Measurements from ENCODE around the gene NOSIP. TPM values are rescaled to one million over a fixed set of nuclear protein-coding genes. Genes with fewer than 3 reads are reported as not detected.

NOSIP gene
- total RNA-seq, 2 donors from 2014 or later = 50.6 to 73.2 TPM

- TF ChIP-seq POLR2A (IDR thresholded peaks at IDR 0.05) (no peak), CTCF (IDR thresholded peaks at IDR 0.05) (no peak)
- H3K9me3 ChIP-seq = no peaks in the 10 kb centered on the region
- no peak for DNase-seq
- ATAC-seq = no peak
- H3K4me1 ChIP-seq = peaks cover 81% of the 10 kb centered on the region
- H3K4me3 ChIP-seq = no peak overlapping the region
- WGBS, 2 donors = 80 to 96% methylated on average over 3 of the region's 3 CpGs
- H3K27me3 ChIP-seq = no peaks in the 10 kb centered on the region
- H3K27ac ChIP-seq = no peak overlapping the region
- intact Hi-C loops (cut with DNase I) = no loop called here
- no peaks in the 10 kb centered on the region for H3K36me3 ChIP-seq (replicated peaks in 1 of 2; ENCODE audit: insufficient read depth in 1 of 2, low read depth in 2 of 2)
These were observed 14.1 kb downstream of the NOSIP start for GRCh38 chr19:49566302-49566701.

GRCh38 chr19:49565261-49565660 lies 15.1 kb downstream of the NOSIP start:
- Histone ChIP-seq H3K27ac (peak overlapping the region in 2 of 4 donors; percentile 27 to 29), H3K36me3 (replicated peaks in 1 of 2; ENCODE audit: insufficient read depth in 1 of 2, low read depth in 2 of 2) (no peaks in the 10 kb centered on the region), H3K4me3 (no peak overlapping the region), H3K27me3 (no peaks in the 10 kb centered on the region), H3K9me3 (no peaks in the 10 kb centered on the region), H3K4me1 (peaks cover 85% of the 10 kb centered on the region)
- 32% methylated on average over 4 of the region's 4 CpGs for WGBS, 2 donors
- intact Hi-C loops (cut with DNase I) = no loop called here
- ATAC-seq = no peak
- TF ChIP-seq POLR2A (IDR thresholded peaks at IDR 0.05) (no peak), CTCF (IDR thresholded peaks at IDR 0.05) (no peak)
- DNase-seq = peak; percentile 47 to 64 (median 60)

GRCh38 chr19:49564616-49565045 lies 15.7 kb downstream of the NOSIP start:
- Histone ChIP-seq H3K36me3 (replicated peaks in 1 of 2; ENCODE audit: insufficient read depth in 1 of 2, low read depth in 2 of 2) (no peaks in the 10 kb centered on the region), H3K9me3 (no peaks in the 10 kb centered on the region), H3K27me3 (no peaks in the 10 kb centered on the region), H3K4me1 (peaks cover 85% of the 10 kb centered on the region), H3K27ac (peak overlapping the region in 1 of 4 donors; percentile 27), H3K4me3 (no peak overlapping the region)
- WGBS, 2 donors = 73 to 82% methylated on average over 6 of the region's 6 CpGs
- ATAC-seq = no peak
- TF ChIP-seq CTCF (IDR thresholded peaks at IDR 0.05) = no peak
- TF ChIP-seq POLR2A (IDR thresholded peaks at IDR 0.05) = no peak
- intact Hi-C loops (cut with DNase I) = no loop called here
- no peak for DNase-seq

- peak; percentile 70 to 83 (median 80) for DNase-seq
- peak; percentile 30 for ATAC-seq
- Histone ChIP-seq H3K4me3 (no peak overlapping the region), H3K27me3 (no peaks in the 10 kb centered on the region), H3K9me3 (no peaks in the 10 kb centered on the region), H3K4me1 (peaks cover 92% of the 10 kb centered on the region), H3K36me3 (replicated peaks in 1 of 2; ENCODE audit: insufficient read depth in 1 of 2, low read depth in 2 of 2) (peaks cover 0 to 1% of the 10 kb centered on the region in 2 donors), H3K27ac (peak overlapping the region; percentile 75 to 83 (median 76))
- WGBS, 2 donors = 26 to 41% methylated on average over 7 to 15 of the region's 15 CpGs
- intact Hi-C loops (cut with DNase I) = no loop called here
- TF ChIP-seq CTCF (IDR thresholded peaks at IDR 0.05) (no peak), POLR2A (IDR thresholded peaks at IDR 0.05) (peak in 1 of 3 donors; percentile 36)
These were observed 19.9 kb downstream of the NOSIP start for GRCh38 chr19:49560358-49560900.

- Histone ChIP-seq H3K4me3 (no peak overlapping the region), H3K27ac (peak overlapping the region; percentile 75 to 83 (median 76)), H3K4me1 (peaks cover 92% of the 10 kb centered on the region), H3K36me3 (replicated peaks in 1 of 2; ENCODE audit: insufficient read depth in 1 of 2, low read depth in 2 of 2) (peaks cover 0 to 1% of the 10 kb centered on the region in 2 donors), H3K27me3 (no peaks in the 10 kb centered on the region), H3K9me3 (no peaks in the 10 kb centered on the region)
- TF ChIP-seq CTCF (IDR thresholded peaks at IDR 0.05) = no peak
- TF ChIP-seq POLR2A (IDR thresholded peaks at IDR 0.05) = no peak
- DNase-seq = no peak
- intact Hi-C loops (cut with DNase I) = no loop called here
- ATAC-seq = no peak
- 32 to 55% methylated on average over 4 to 13 of the region's 15 CpGs for WGBS, 2 donors
These were observed 20.4 kb downstream of the NOSIP start for GRCh38 chr19:49559928-49560327.
